ENCODE data around the gene COL5A2. TPM values are rescaled to one million over a fixed set of nuclear protein-coding genes. Genes with fewer than 3 reads are reported as not detected.

COL5A2 gene
- total RNA-seq, 2 experiments from 2014 or later: 0.37 to 0.72 TPM

GRCh38 chr2:189102735-189103134 is 76.8 kb downstream of the COL5A2 start:
- H3K27ac Mint-ChIP-seq: no peak overlapping the region
- H3K27me3 Mint-ChIP-seq: no peaks in the 10 kb centered on the region
- no peaks in the 10 kb centered on the region for H3K9me3 Mint-ChIP-seq
- H3K4me1 Mint-ChIP-seq: no peaks in the 10 kb centered on the region
- H3K4me3 Mint-ChIP-seq: no peak overlapping the region
- CTCF ChIA-PET: no interaction called here
- POLR2A ChIA-PET: no interaction called here
- no peak for DNase-seq
- no peaks in the 10 kb centered on the region for H3K36me3 Mint-ChIP-seq (ENCODE audit: low read depth)

DNA sequence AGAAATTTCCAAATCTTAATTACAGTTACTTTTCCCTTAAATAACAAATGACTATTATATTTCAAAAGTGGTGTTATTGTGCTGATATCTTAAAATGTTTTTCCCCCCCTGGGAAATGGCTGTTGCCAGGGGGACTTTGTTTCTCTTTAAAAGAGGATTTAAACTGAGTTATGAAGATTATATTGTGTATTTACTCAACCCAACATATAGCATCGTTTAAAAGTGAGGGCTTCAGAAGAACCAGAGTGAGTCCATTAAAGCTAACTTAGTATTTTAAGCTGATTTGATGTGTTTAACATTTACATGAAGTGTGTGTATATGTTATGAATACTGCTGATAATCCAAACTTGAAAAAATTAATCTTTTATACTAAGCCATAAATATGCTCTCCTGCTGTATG is 81.6 kb downstream of the COL5A2 start:
- Mint-ChIP-seq H3K36me3 (ENCODE audit: low read depth) (no peaks in the 10 kb centered on the region), H3K27ac (no peak overlapping the region), H3K9me3 (no peaks in the 10 kb centered on the region), H3K4me1 (peaks cover 6% of the 10 kb centered on the region), H3K27me3 (peaks cover 3% of the 10 kb centered on the region), H3K4me3 (no peak overlapping the region)
- POLR2A ChIA-PET: no interaction called here
- CTCF ChIA-PET: no interaction called here
- no peak for DNase-seq

DNA sequence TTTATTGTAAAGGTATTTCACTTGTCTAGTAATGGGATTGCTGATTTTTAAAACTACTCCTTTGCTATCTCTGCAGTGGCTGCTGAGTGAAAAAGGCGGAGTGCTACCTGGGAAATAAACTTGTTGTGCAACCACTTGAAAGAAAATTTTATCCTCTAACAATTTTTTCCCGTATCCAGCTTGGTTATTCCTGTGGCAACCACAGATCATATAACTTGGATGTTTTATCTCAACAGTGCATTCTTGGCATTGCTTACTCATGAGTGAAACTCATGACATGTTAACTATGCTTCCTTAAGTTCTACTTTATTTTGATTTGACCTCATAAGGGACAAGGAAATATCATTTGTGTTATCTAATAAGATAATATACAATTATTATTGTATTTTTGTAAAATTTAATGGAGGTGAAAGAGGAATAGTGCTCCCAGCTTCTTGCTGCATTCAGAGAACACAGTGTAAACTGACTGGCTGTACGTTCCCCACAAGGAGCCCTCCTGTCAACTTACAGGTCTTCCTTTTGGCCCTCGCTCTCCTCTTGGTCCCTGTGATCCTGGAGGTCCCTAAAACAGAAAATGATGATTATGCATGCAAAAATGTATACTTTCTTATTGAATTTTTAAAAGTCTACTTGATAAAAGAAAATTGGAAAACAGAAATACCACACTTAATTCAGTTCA is 82.7 kb downstream of the COL5A2 start:
- ChIA-PET CTCF (no interaction called here), POLR2A (no interaction called here)
- Mint-ChIP-seq H3K4me1 (peaks cover 6% of the 10 kb centered on the region), H3K27me3 (peaks cover 3% of the 10 kb centered on the region), H3K4me3 (no peak overlapping the region), H3K9me3 (no peaks in the 10 kb centered on the region), H3K36me3 (ENCODE audit: low read depth) (no peaks in the 10 kb centered on the region), H3K27ac (no peak overlapping the region)
- no peak for DNase-seq

DNA sequence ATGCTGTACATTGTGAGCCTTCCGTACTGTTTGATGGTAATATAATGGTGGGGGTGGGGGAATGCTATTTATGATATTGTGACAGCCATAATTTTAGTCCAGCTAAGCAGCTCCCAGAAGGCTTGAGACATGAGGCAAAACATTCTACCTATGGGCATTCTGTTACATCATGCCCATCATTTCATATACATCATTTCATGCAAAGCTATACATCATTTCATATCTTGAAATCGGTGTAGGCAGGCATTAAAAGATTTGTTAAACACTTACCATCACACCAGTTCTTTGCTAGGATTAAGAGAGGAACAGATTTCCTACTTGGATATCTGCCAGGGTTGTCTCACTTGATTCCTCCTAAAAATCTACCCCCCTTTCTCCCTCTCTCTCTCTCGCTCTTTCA is 84.5 kb downstream of the COL5A2 start:
- Mint-ChIP-seq H3K36me3 (ENCODE audit: low read depth) (no peaks in the 10 kb centered on the region), H3K9me3 (no peaks in the 10 kb centered on the region), H3K4me1 (peaks cover 7% of the 10 kb centered on the region), H3K27me3 (peaks cover 3% of the 10 kb centered on the region), H3K4me3 (no peak overlapping the region), H3K27ac (no peak overlapping the region)
- POLR2A ChIA-PET: no interaction called here
- CTCF ChIA-PET: no interaction called here
- DNase-seq: no peak

GRCh38 chr2:189092936-189093335 is 86.6 kb downstream of the COL5A2 start:
- no peak for DNase-seq
- Mint-ChIP-seq H3K27me3 (peaks cover 3% of the 10 kb centered on the region), H3K4me1 (peaks cover 11% of the 10 kb centered on the region), H3K4me3 (no peak overlapping the region), H3K27ac (no peak overlapping the region), H3K36me3 (ENCODE audit: low read depth) (no peaks in the 10 kb centered on the region), H3K9me3 (no peaks in the 10 kb centered on the region)
- POLR2A ChIA-PET: no interaction called here
- CTCF ChIA-PET: no interaction called here

DNA sequence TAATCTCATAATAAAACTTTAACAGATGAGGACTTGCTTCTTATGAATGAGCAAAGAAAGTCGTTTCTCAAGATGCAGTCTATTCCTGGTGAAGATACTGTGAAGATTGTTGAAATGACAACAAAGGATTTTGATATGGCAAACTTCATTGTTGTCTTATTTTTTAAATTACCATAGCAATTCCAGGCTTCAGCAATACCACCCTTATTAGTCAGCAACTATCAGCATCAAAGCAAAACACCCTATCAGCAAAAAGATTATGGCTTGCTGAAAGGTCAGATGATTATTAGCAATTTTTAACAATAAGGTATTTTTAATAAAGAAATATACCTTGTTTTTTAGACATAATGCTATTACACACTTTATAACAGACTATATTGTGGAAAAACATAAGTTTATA is 88.3 kb downstream of the COL5A2 start:
- ChIA-PET POLR2A (no interaction called here), CTCF (no interaction called here)
- H3K36me3 Mint-ChIP-seq (ENCODE audit: low read depth): no peaks in the 10 kb centered on the region
- H3K27me3 Mint-ChIP-seq: peaks cover 3% of the 10 kb centered on the region
- H3K4me3 Mint-ChIP-seq: no peak overlapping the region
- DNase-seq: no peak
- H3K4me1 Mint-ChIP-seq: peaks cover 11% of the 10 kb centered on the region
- no peaks in the 10 kb centered on the region for H3K9me3 Mint-ChIP-seq
- no peak overlapping the region for H3K27ac Mint-ChIP-seq

GRCh38 chr2:189088591-189089205 is 90.9 kb downstream of the COL5A2 start:
- no peaks in the 10 kb centered on the region for H3K9me3 Mint-ChIP-seq
- POLR2A ChIA-PET: no interaction called here
- H3K27ac Mint-ChIP-seq: no peak overlapping the region
- H3K36me3 Mint-ChIP-seq (ENCODE audit: low read depth): no peaks in the 10 kb centered on the region
- no peak overlapping the region for H3K4me3 Mint-ChIP-seq
- peaks cover 5% of the 10 kb centered on the region for H3K4me1 Mint-ChIP-seq
- no peak for DNase-seq
- CTCF ChIA-PET: no interaction called here
- peaks cover 3% of the 10 kb centered on the region for H3K27me3 Mint-ChIP-seq

GRCh38 chr2:189086710-189087109 is 92.9 kb downstream of the COL5A2 start:
- ChIA-PET POLR2A (no interaction called here), CTCF (interaction anchor here (0.6 kb wide), 1 partner anchor 17 kb away, joined by 3 read pairs; no protein-coding TSS in a partner anchor)
- Mint-ChIP-seq H3K36me3 (ENCODE audit: low read depth) (no peaks in the 10 kb centered on the region), H3K27me3 (no peaks in the 10 kb centered on the region), H3K4me1 (peaks cover 5% of the 10 kb centered on the region), H3K27ac (no peak overlapping the region), H3K9me3 (no peaks in the 10 kb centered on the region), H3K4me3 (no peak overlapping the region)
- DNase-seq: no peak

DNA sequence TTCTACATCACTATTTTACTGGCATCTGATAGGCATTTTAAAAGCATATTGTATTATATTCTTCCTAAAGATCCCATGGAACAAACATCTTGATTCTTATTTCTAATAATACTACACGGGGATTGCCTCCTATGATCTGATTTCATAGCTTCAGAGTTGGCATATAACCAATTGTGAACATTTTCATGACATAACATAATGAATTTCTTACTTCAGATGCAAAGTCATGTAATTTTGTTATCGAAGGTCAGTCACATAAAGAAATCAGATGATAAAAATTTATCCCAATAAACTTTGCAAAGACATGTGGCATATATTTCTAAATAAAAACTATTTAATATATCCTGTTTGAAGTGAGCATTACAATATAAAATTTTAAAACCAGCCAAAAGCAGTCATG is 93.3 kb downstream of the COL5A2 start:
- ChIA-PET POLR2A (no interaction called here), CTCF (no interaction called here)
- Mint-ChIP-seq H3K4me3 (no peak overlapping the region), H3K9me3 (no peaks in the 10 kb centered on the region), H3K36me3 (ENCODE audit: low read depth) (no peaks in the 10 kb centered on the region), H3K4me1 (peaks cover 5% of the 10 kb centered on the region), H3K27me3 (no peaks in the 10 kb centered on the region), H3K27ac (no peak overlapping the region)
- DNase-seq: no peak

- ChIA-PET CTCF (no interaction called here), POLR2A (no interaction called here)
- Mint-ChIP-seq H3K4me1 (no peaks in the 10 kb centered on the region), H3K4me3 (no peak overlapping the region), H3K9me3 (no peaks in the 10 kb centered on the region), H3K27me3 (no peaks in the 10 kb centered on the region), H3K36me3 (ENCODE audit: low read depth) (no peaks in the 10 kb centered on the region), H3K27ac (no peak overlapping the region)
- DNase-seq: no peak
Measured at GRCh38 chr2:189083606-189084005, 96.0 kb downstream of the COL5A2 start.

- Mint-ChIP-seq H3K9me3 (no peaks in the 10 kb centered on the region), H3K36me3 (ENCODE audit: low read depth) (no peaks in the 10 kb centered on the region), H3K27ac (no peak overlapping the region), H3K4me3 (no peak overlapping the region), H3K27me3 (no peaks in the 10 kb centered on the region), H3K4me1 (no peaks in the 10 kb centered on the region)
- CTCF ChIA-PET: no interaction called here
- POLR2A ChIA-PET: no interaction called here
- DNase-seq: no peak
Measured at GRCh38 chr2:189083106-189083505, 96.5 kb downstream of the COL5A2 start.

- Mint-ChIP-seq H3K36me3 (ENCODE audit: low read depth) (no peaks in the 10 kb centered on the region), H3K27me3 (no peaks in the 10 kb centered on the region), H3K4me3 (no peak overlapping the region), H3K4me1 (no peaks in the 10 kb centered on the region), H3K9me3 (no peaks in the 10 kb centered on the region), H3K27ac (no peak overlapping the region)
- no peak for DNase-seq
- ChIA-PET CTCF (no interaction called here), POLR2A (no interaction called here)
Measured at GRCh38 chr2:189082376-189082975, 97.1 kb downstream of the COL5A2 start.

DNA sequence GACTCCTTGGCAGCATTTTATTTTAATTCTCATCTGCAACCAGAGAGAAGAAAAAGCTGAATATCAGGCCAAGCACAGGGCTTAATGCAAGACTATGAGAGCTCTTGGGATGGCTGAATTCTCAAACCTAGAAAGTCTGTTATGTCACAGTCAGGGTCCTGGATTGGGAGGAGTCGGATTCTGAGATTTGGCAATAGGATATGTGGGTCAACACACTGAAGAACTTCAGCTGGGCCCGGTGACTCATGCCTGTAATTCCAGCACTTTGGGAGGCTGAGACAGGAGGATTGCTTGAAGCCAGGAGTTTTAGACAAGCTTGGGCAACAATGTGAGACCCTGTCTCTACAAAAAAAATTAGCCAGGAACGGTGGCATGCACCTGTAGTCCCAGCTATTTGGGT is 103.0 kb downstream of the COL5A2 start:
- H3K27ac Mint-ChIP-seq: no peak overlapping the region
- no peaks in the 10 kb centered on the region for H3K4me1 Mint-ChIP-seq
- CTCF ChIA-PET: no interaction called here
- DNase-seq: no peak
- no peaks in the 10 kb centered on the region for H3K36me3 Mint-ChIP-seq (ENCODE audit: low read depth)
- no peaks in the 10 kb centered on the region for H3K27me3 Mint-ChIP-seq
- POLR2A ChIA-PET: no interaction called here
- no peaks in the 10 kb centered on the region for H3K9me3 Mint-ChIP-seq
- H3K4me3 Mint-ChIP-seq: no peak overlapping the region

GRCh38 chr2:189076120-189076519 is 103.4 kb downstream of the COL5A2 start:
- POLR2A ChIA-PET: no interaction called here
- H3K9me3 Mint-ChIP-seq: no peaks in the 10 kb centered on the region
- CTCF ChIA-PET: no interaction called here
- no peaks in the 10 kb centered on the region for H3K4me1 Mint-ChIP-seq
- H3K27ac Mint-ChIP-seq: no peak overlapping the region
- no peaks in the 10 kb centered on the region for H3K27me3 Mint-ChIP-seq
- no peaks in the 10 kb centered on the region for H3K36me3 Mint-ChIP-seq (ENCODE audit: low read depth)
- no peak overlapping the region for H3K4me3 Mint-ChIP-seq
- DNase-seq: no peak
